Right lobe of liver (tissue), 4 donors: ENCODE results near the gene SRGAP2B.
"Not testable (repeated sequence)": the region's sequence is repeated elsewhere in the genome, so short reads cannot be mapped to it uniquely, and the experiment has no call there.

Experiments used
- CTCF ChIP-seq, 4 donors: fragments of 200-600 bp in 3 of 4; fragments of 450-650 bp in 1 of 4; IDR thresholded peaks; one replicate each; pipeline versions ENCODE4 v1.5.1 to v1.8.0; 2016 to 2022; ENCODE audit warnings: antibody characterized with exemption in 4 of 4, mild to moderate bottlenecking in 2 of 4
- POLR2A ChIP-seq: fragments of 450-650 bp; IDR thresholded peaks from one replicate; pipeline ENCODE4 v1.6.1; 2017; ENCODE audit warnings: antibody characterized with exemption, mild to moderate bottlenecking
- donor health status: DM: no; HTN: no; CAD: no.
- donor health status: DM: no; HTN: no; CAD: no.
- donor health status: DM: no; HTN: yes; CAD: no.

DNA sequence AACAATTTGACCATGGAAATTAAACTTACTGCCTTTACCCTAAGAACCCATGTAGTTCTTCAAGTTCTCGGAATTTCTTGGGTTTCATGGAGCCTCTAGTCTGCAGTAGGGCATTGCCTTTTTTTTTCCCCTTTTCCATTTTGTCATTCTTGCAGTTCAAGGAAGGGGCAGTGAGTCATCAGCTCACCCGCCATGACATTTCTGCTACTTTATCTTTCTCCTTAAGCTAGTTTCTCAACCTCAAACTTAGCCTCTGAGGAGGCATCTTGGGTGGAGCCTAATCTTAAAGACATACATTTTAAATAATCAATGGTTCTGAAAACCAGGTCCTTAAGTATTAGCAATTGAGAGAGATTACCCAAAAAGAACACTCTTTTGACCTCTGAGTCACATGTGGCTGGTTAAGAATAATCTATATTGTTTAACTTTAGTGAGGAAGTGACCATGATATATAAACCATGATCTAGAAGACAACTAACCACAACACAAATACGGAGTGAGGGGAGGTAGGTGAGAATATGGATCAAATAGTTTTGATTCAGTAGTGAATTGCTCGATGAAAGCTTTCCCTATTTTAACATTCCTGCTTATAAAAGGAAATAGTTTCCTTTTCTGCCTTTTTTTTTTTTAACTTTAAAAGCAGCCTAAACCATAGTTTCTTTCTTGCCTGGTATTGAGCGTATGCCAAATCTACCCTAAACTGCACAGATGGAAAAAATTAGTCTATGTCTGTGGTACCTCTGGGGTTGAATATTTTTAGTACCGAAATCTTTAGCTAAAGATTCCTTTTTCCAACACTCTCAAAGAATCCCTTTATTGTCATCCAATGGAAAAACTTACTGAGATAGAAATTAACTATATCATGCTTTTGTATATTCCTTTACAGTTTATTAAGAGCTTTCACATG lies 20.7 kb upstream of the SRGAP2B start:
- TF ChIP-seq POLR2A; CTCF (IDR thresholded peaks at IDR 0.05): not testable (repeated sequence)
